ENCODE results near the gene GRIA4.

GRIA4 gene

GRCh38 chr11:105937331-105937730 lies 327.5 kb downstream of the GRIA4 start:
- Histone ChIP-seq H3K4me3 (ENCODE audit: low read length) (no peak overlapping the region), H3K36me3 (ENCODE audit: insufficient read depth, low read depth, low read length) (no peaks in the 10 kb centered on the region), H3K9me3 (ENCODE audit: insufficient read depth, low read depth, low read length) (no peaks in the 10 kb centered on the region), H3K27me3 (ENCODE audit: insufficient read depth, low read length) (no peaks in the 10 kb centered on the region), H3K9ac (ENCODE audit: low read depth, low read length) (no peak overlapping the region), H3K27ac (ENCODE audit: low read length) (no peak overlapping the region), H3K4me1 (ENCODE audit: insufficient read depth, low read length) (peaks cover 22% of the 10 kb centered on the region)

- Histone ChIP-seq H3K4me3 (ENCODE audit: low read length) (no peak overlapping the region), H3K9me3 (ENCODE audit: insufficient read depth, low read depth, low read length) (no peaks in the 10 kb centered on the region), H3K9ac (ENCODE audit: low read depth, low read length) (no peak overlapping the region), H3K27ac (ENCODE audit: low read length) (no peak overlapping the region), H3K36me3 (ENCODE audit: insufficient read depth, low read depth, low read length) (no peaks in the 10 kb centered on the region), H3K27me3 (ENCODE audit: insufficient read depth, low read length) (no peaks in the 10 kb centered on the region), H3K4me1 (ENCODE audit: insufficient read depth, low read length) (peaks cover 22% of the 10 kb centered on the region)
These were observed 327.9 kb downstream of the GRIA4 start for GRCh38 chr11:105937738-105938137.

GRCh38 chr11:105942921-105943320 lies 333.0 kb downstream of the GRIA4 start:
- H3K4me3 ChIP-seq (ENCODE audit: low read length), result no peak overlapping the region
- H3K9me3 ChIP-seq (ENCODE audit: insufficient read depth, low read depth, low read length), result no peaks in the 10 kb centered on the region
- H3K36me3 ChIP-seq (ENCODE audit: insufficient read depth, low read depth, low read length), result no peaks in the 10 kb centered on the region
- H3K27me3 ChIP-seq (ENCODE audit: insufficient read depth, low read length), result no peaks in the 10 kb centered on the region
- no peak overlapping the region for H3K9ac ChIP-seq (ENCODE audit: low read depth, low read length)
- H3K4me1 ChIP-seq (ENCODE audit: insufficient read depth, low read length), result peaks cover 6% of the 10 kb centered on the region; the same call in 1 of the 2 replicates
- no peak overlapping the region for H3K27ac ChIP-seq (ENCODE audit: low read length)

GRCh38 chr11:105948918-105949590 lies 339.2 kb downstream of the GRIA4 start:
- H3K27me3 ChIP-seq (ENCODE audit: insufficient read depth, low read length), result no peaks in the 10 kb centered on the region
- no peak overlapping the region for H3K9ac ChIP-seq (ENCODE audit: low read depth, low read length)
- no peak overlapping the region for H3K4me3 ChIP-seq (ENCODE audit: low read length)
- H3K9me3 ChIP-seq (ENCODE audit: insufficient read depth, low read depth, low read length), result no peaks in the 10 kb centered on the region
- no peak overlapping the region for H3K27ac ChIP-seq (ENCODE audit: low read length)
- H3K4me1 ChIP-seq (ENCODE audit: insufficient read depth, low read length), result no peaks in the 10 kb centered on the region; the same call in 1 of the 2 replicates
- H3K36me3 ChIP-seq (ENCODE audit: insufficient read depth, low read depth, low read length), result no peaks in the 10 kb centered on the region

- no peak overlapping the region for H3K9ac ChIP-seq (ENCODE audit: low read depth, low read length)
- no peaks in the 10 kb centered on the region for H3K9me3 ChIP-seq (ENCODE audit: insufficient read depth, low read depth, low read length)
- H3K27ac ChIP-seq (ENCODE audit: low read length), result no peak overlapping the region
- no peaks in the 10 kb centered on the region for H3K36me3 ChIP-seq (ENCODE audit: insufficient read depth, low read depth, low read length)
- no peaks in the 10 kb centered on the region for H3K27me3 ChIP-seq (ENCODE audit: insufficient read depth, low read length)
- H3K4me1 ChIP-seq (ENCODE audit: insufficient read depth, low read length), result no peaks in the 10 kb centered on the region
- H3K4me3 ChIP-seq (ENCODE audit: low read length), result no peak overlapping the region
These were observed 344.0 kb downstream of the GRIA4 start for GRCh38 chr11:105953886-105954285.

GRCh38 chr11:105960252-105961245 lies 350.7 kb downstream of the GRIA4 start:
- Histone ChIP-seq H3K27ac (ENCODE audit: low read length) (no peak overlapping the region), H3K36me3 (ENCODE audit: insufficient read depth, low read depth, low read length) (no peaks in the 10 kb centered on the region), H3K4me3 (ENCODE audit: low read length) (peak overlapping the region; percentile 29; the same call in 1 of the 2 replicates), H3K27me3 (ENCODE audit: insufficient read depth, low read length) (no peaks in the 10 kb centered on the region), H3K9me3 (ENCODE audit: insufficient read depth, low read depth, low read length) (no peaks in the 10 kb centered on the region), H3K9ac (ENCODE audit: low read depth, low read length) (no peak overlapping the region), H3K4me1 (ENCODE audit: insufficient read depth, low read length) (peaks cover 3% of the 10 kb centered on the region; the same call in 1 of the 2 replicates)

GRCh38 chr11:105968021-105968697 lies 358.3 kb downstream of the GRIA4 start:
- H3K4me3 ChIP-seq (ENCODE audit: low read length), result no peak overlapping the region
- H3K9ac ChIP-seq (ENCODE audit: low read depth, low read length), result no peak overlapping the region
- no peaks in the 10 kb centered on the region for H3K27me3 ChIP-seq (ENCODE audit: insufficient read depth, low read length)
- H3K36me3 ChIP-seq (ENCODE audit: insufficient read depth, low read depth, low read length), result no peaks in the 10 kb centered on the region
- H3K4me1 ChIP-seq (ENCODE audit: insufficient read depth, low read length), result no peaks in the 10 kb centered on the region; the same call in 1 of the 2 replicates
- no peaks in the 10 kb centered on the region for H3K9me3 ChIP-seq (ENCODE audit: insufficient read depth, low read depth, low read length)
- H3K27ac ChIP-seq (ENCODE audit: low read length), result no peak overlapping the region

- Histone ChIP-seq H3K4me3 (ENCODE audit: low read length) (no peak overlapping the region), H3K9me3 (ENCODE audit: insufficient read depth, low read depth, low read length) (no peaks in the 10 kb centered on the region), H3K27ac (ENCODE audit: low read length) (no peak overlapping the region), H3K9ac (ENCODE audit: low read depth, low read length) (no peak overlapping the region), H3K36me3 (ENCODE audit: insufficient read depth, low read depth, low read length) (no peaks in the 10 kb centered on the region), H3K4me1 (ENCODE audit: insufficient read depth, low read length) (no peaks in the 10 kb centered on the region; the same call in 1 of the 2 replicates), H3K27me3 (ENCODE audit: insufficient read depth, low read length) (no peaks in the 10 kb centered on the region)
These were observed 359.9 kb downstream of the GRIA4 start for GRCh38 chr11:105969756-105970155.

GRCh38 chr11:105975128-105975527 lies 365.3 kb downstream of the GRIA4 start:
- H3K9ac ChIP-seq (ENCODE audit: low read depth, low read length), result no peak overlapping the region

GRCh38 chr11:105979997-105980703 lies 370.3 kb downstream of the GRIA4 start:
- Histone ChIP-seq H3K27me3 (ENCODE audit: insufficient read depth, low read length) (no peaks in the 10 kb centered on the region), H3K9me3 (ENCODE audit: insufficient read depth, low read depth, low read length) (no peaks in the 10 kb centered on the region)

More at GRCh38 chr11:105975128-105975527, 365.3 kb downstream of the GRIA4 start:
- H3K36me3 ChIP-seq (ENCODE audit: insufficient read depth, low read depth, low read length), result no peaks in the 10 kb centered on the region
- no peak overlapping the region for H3K27ac ChIP-seq (ENCODE audit: low read length)
- H3K27me3 ChIP-seq (ENCODE audit: insufficient read depth, low read length), result no peaks in the 10 kb centered on the region
- H3K9me3 ChIP-seq (ENCODE audit: insufficient read depth, low read depth, low read length), result no peaks in the 10 kb centered on the region
- H3K4me3 ChIP-seq (ENCODE audit: low read length), result no peak overlapping the region
- H3K4me1 ChIP-seq (ENCODE audit: insufficient read depth, low read length), result no peaks in the 10 kb centered on the region

GRCh38 chr11:105986554-105986953 lies 376.7 kb downstream of the GRIA4 start:
- Histone ChIP-seq H3K36me3 (ENCODE audit: insufficient read depth, low read depth, low read length) (no peaks in the 10 kb centered on the region), H3K9me3 (ENCODE audit: insufficient read depth, low read depth, low read length) (no peaks in the 10 kb centered on the region), H3K4me1 (ENCODE audit: insufficient read depth, low read length) (peaks cover 10% of the 10 kb centered on the region; the same call in 1 of the 2 replicates), H3K27me3 (ENCODE audit: insufficient read depth, low read length) (no peaks in the 10 kb centered on the region), H3K9ac (ENCODE audit: low read depth, low read length) (no peak overlapping the region), H3K4me3 (ENCODE audit: low read length) (no peak overlapping the region), H3K27ac (ENCODE audit: low read length) (no peak overlapping the region)

More at GRCh38 chr11:105979997-105980703, 370.3 kb downstream of the GRIA4 start:
- Histone ChIP-seq H3K27ac (ENCODE audit: low read length) (no peak overlapping the region), H3K4me3 (ENCODE audit: low read length) (no peak overlapping the region), H3K4me1 (ENCODE audit: insufficient read depth, low read length) (no peaks in the 10 kb centered on the region), H3K9ac (ENCODE audit: low read depth, low read length) (no peak overlapping the region), H3K36me3 (ENCODE audit: insufficient read depth, low read depth, low read length) (no peaks in the 10 kb centered on the region)

All from iPS-20b (cell line).